CD4-positive, alpha-beta T cell (primary cell): ENCODE measurements around the gene ADGRA1. TPM values are rescaled to one million over a fixed set of nuclear protein-coding genes. Genes with fewer than 3 reads are reported as not detected.

ENCODE experiments used
- ATAC-seq: fragments of 200-7000 bp; cut with Tn5 transposase; one replicate; pipeline ENCODE4 v1.10.0; 2022; ENCODE audit warnings: mild to moderate bottlenecking; ENCODE audit not compliant: poor library complexity
- CTCF ChIA-PET: fragments of 350-600 bp; sonication (Branson Sonifier 250); formaldehyde crosslinking; loops from one replicate; lab custom pipeline; 2021; ENCODE audit warnings: antibody characterized with exemption, inconsistent platforms; lab: Charles Lee
- POLR2A ChIA-PET: fragments of 350-600 bp; sonication (Branson Sonifier 250); formaldehyde crosslinking; loops from one replicate; lab custom pipeline; 2021; ENCODE audit warnings: antibody characterized with exemption, inconsistent platforms; lab: Charles Lee
- DNase-seq, 14 experiments: peaks; one replicate each; pipeline ENCODE4 v3.0.0-alpha.2; 2013 to 2020; ENCODE audit warnings: mixed read lengths in 2 of 14
- H3K27ac ChIP-seq, 2 donors: one replicate each; pipeline versions ENCODE4 v1.5.1 to v1.7.0; 2013; ENCODE audit warnings: low read length in 2 of 2, low read depth in 1 of 2, mild to moderate bottlenecking in 1 of 2
- H3K27me3 ChIP-seq, 2 experiments: 1 replicate in 1 of 2; 2 replicates in 1 of 2; pipeline versions ENCODE4 v1.6.1 to v1.7.0; 2013; ENCODE audit warnings: low read length in 2 of 2, control low read depth in 1 of 2, mild to moderate bottlenecking in 1 of 2, moderate library complexity in 1 of 2; ENCODE audit not compliant: insufficient read depth in 2 of 2, control insufficient read depth in 1 of 2
- H3K36me3 ChIP-seq: one replicate; pipeline ENCODE4 v1.6.1; 2013; ENCODE audit warnings: low read length, control low read depth; ENCODE audit not compliant: insufficient read depth
- H3K4me1 ChIP-seq: one replicate; pipeline ENCODE4 v1.6.1; 2013; ENCODE audit warnings: low read length, control low read depth; ENCODE audit not compliant: insufficient read depth
- H3K4me3 ChIP-seq: one replicate; pipeline ENCODE4 v1.5.1; 2013; ENCODE audit warnings: mild to moderate bottlenecking, low read length, moderate library complexity
- H3K9me3 ChIP-seq, 2 experiments: 1 replicate in 1 of 2; 2 replicates in 1 of 2; pipeline versions ENCODE4 v1.6.1 to v1.7.0; 2013; ENCODE audit warnings: low read length in 2 of 2, mild to moderate bottlenecking in 2 of 2, control low read depth in 1 of 2, moderate library complexity in 1 of 2; ENCODE audit not compliant: control insufficient read depth in 1 of 2, insufficient read depth in 1 of 2
- H3K27ac Mint-ChIP-seq: one replicate; pipeline ENCODE4 v1.8.0; 2020; ENCODE audit warnings: mixed read lengths
- H3K27me3 Mint-ChIP-seq: one replicate; pipeline ENCODE4 v1.8.0; 2021; ENCODE audit warnings: mixed read lengths
- H3K36me3 Mint-ChIP-seq: one replicate; pipeline ENCODE4 v1.8.0; 2021; ENCODE audit warnings: low read depth, mixed read lengths
- H3K4me1 Mint-ChIP-seq: one replicate; pipeline ENCODE4 v1.8.0; 2021; ENCODE audit warnings: low read depth, mixed read lengths
- H3K4me3 Mint-ChIP-seq: one replicate; pipeline ENCODE4 v1.8.0; 2020; ENCODE audit warnings: mild to moderate bottlenecking, mixed read lengths
- H3K9me3 Mint-ChIP-seq: one replicate; pipeline ENCODE4 v1.8.0; 2020; ENCODE audit warnings: mixed read lengths
- CTCF ChIP-seq: fragments of 200-600 bp; IDR thresholded peaks from one replicate; pipeline ENCODE4 v1.8.0; 2022; ENCODE audit warnings: antibody characterized with exemption, mild to moderate bottlenecking
- intact Hi-C, 2 experiments: fragments of 100-400 bp; cut with DNase I in 1 of 2; cut with micrococcal nuclease in 1 of 2; formaldehyde crosslinking; loops; one replicate each; pipeline versions ENCODE4 v1.15.1 to v1.9.0; 2023 to 2025; cut with DNase I, micrococcal nuclease
- polyA plus RNA-seq, 2 donors: library from polyadenylated mRNA; unstranded; fragments of 120-200 nt; gene quantifications; one replicate each; pipeline ENCODE4 v1.2.1, GENCODE V29; 2013
- total RNA-seq, 174 experiments: library from RNA in 2 of 174; stranded (reverse) in 2 of 174; gene quantifications; one replicate each; pipeline ENCODE4 v1.2.3 and lab custom pipeline; 2021 to 2026

The ADGRA1 gene
- total RNA-seq (not detected), total RNA-seq (lab: John Stamatoyannopoulos, UW) (0 to 0.20 (median 0) reads per million in 172 experiments)
- polyA plus RNA-seq (2013, experiment 1 of 2), result not detected
- 0.05 TPM for polyA plus RNA-seq (2013, experiment 2 of 2)

- no peak for ATAC-seq
- H3K27me3 ChIP-seq, result peaks cover 13 to 19% of the 10 kb centered on the region in 2 experiments
- H3K27ac ChIP-seq, result no peak within 1 kb of the TSS
- intact Hi-C loops, result no loop called here
- no peak within 1 kb of the TSS for H3K4me3 Mint-ChIP-seq
- no peaks in the 10 kb centered on the region for H3K4me1 ChIP-seq
- POLR2A ChIA-PET, result no interaction called here
- H3K27me3 Mint-ChIP-seq, result peaks cover 26% of the 10 kb centered on the region
- CTCF ChIA-PET, result no interaction called here
- H3K27ac Mint-ChIP-seq, result no peak within 1 kb of the TSS
- no peaks in the 10 kb centered on the region for H3K36me3 ChIP-seq
- no peaks in the 10 kb centered on the region for H3K36me3 Mint-ChIP-seq
- DNase-seq, result no peak
- TF ChIP-seq CTCF, result no peak
- no peaks in the 10 kb centered on the region for H3K9me3 Mint-ChIP-seq
- no peaks in the 10 kb centered on the region for H3K4me1 Mint-ChIP-seq
- H3K9me3 ChIP-seq, result peaks cover 0 to 27% of the 10 kb centered on the region in 2 experiments
- H3K4me3 ChIP-seq, result no peak within 1 kb of the TSS
Measured at GRCh38 chr10:133087679-133088178, at the start of gene ADGRA1. ADGRA1 (plus strand) TSS chr10:133087924; CDS start chr10:133088910, 986 bp downstream.

- Mint-ChIP-seq H3K27ac (no peak overlapping the region), H3K9me3 (no peaks in the 10 kb centered on the region), H3K36me3 (no peaks in the 10 kb centered on the region), H3K4me3 (no peak overlapping the region), H3K27me3 (no peaks in the 10 kb centered on the region), H3K4me1 (no peaks in the 10 kb centered on the region)
- TF ChIP-seq CTCF, result no peak
- intact Hi-C loops, result no loop called here
- no peak overlapping the region for H3K27ac ChIP-seq
- no peaks in the 10 kb centered on the region for H3K4me1 ChIP-seq
- no peaks in the 10 kb centered on the region for H3K36me3 ChIP-seq
- DNase-seq, result no peak
- ChIA-PET POLR2A (no interaction called here), CTCF (no interaction called here)
- H3K27me3 ChIP-seq, result peaks cover 0 to 2% of the 10 kb centered on the region in 2 experiments
- ATAC-seq, result no peak
- peaks cover 0 to 19% of the 10 kb centered on the region in 2 experiments for H3K9me3 ChIP-seq
- no peak overlapping the region for H3K4me3 ChIP-seq
Measured at GRCh38 chr10:133038036-133038823, 49.5 kb upstream of the ADGRA1 start.

- intact Hi-C loops, result no loop called here
- Mint-ChIP-seq H3K27me3 (no peaks in the 10 kb centered on the region), H3K9me3 (no peaks in the 10 kb centered on the region), H3K36me3 (no peaks in the 10 kb centered on the region), H3K4me3 (no peak overlapping the region), H3K27ac (no peak overlapping the region), H3K4me1 (no peaks in the 10 kb centered on the region)
- no peaks in the 10 kb centered on the region for H3K4me1 ChIP-seq
- ChIA-PET POLR2A (no interaction called here), CTCF (no interaction called here)
- H3K27me3 ChIP-seq, result peaks cover 0 to 2% of the 10 kb centered on the region in 2 experiments
- no peak for TF ChIP-seq CTCF
- no peak overlapping the region for H3K27ac ChIP-seq
- no peak for ATAC-seq
- H3K4me3 ChIP-seq, result no peak overlapping the region
- H3K36me3 ChIP-seq, result no peaks in the 10 kb centered on the region
- peaks cover 0 to 16% of the 10 kb centered on the region in 2 experiments for H3K9me3 ChIP-seq
- no peak for DNase-seq
Measured at GRCh38 chr10:133039107-133039802, 48.5 kb upstream of the ADGRA1 start.
